GM18873 (cell line): ENCODE data around the gene TSEN15.

ENCODE experiments used
- ATAC-seq: cut with Tn5 transposase; IDR thresholded peaks from one replicate; pipeline ENCODE4 v1.9.1; 2021; ENCODE audit warnings: mild to moderate bottlenecking, moderate library complexity, moderate number of reproducible peaks; ENCODE audit not compliant: unreplicated experiment, low FRiP score

Gene TSEN15

DNA sequence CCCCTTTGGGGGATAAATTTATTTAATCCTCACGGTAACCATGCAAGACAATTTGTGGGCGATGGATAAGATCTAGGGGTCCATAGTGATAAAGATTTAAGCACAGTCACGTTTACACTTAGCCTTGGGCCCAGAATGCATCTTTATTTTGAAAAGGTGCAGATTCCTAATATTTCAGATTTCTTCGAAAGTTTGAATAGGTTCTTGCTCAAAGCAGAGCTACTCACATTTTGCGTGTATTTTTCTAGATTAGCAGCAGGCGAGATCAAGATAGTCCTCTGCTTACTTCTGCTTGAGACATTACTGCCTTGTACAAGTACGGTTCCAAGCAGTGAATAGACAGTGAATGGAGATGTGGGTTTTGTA lies 647 bp downstream of the TSEN15 start:
- ATAC-seq: no peak

DNA sequence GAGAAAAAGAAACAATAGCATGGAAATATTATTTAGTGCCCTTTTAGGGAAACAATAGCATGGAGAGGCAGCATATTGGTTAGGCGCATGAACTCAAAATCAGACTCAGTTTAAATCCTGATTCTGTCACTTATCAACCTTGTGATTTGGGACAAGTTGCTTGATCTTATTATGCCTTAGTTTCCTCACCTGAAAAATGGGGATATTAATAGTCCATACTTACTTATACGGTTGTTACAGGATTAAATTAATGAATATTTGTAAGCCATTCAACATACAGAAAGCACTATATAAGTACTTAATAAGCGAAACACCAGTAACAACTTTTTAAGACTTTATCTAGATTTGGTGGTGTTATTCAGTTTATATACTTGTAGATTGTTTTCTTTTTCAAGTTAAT lies 1.2 kb downstream of the TSEN15 start:
- no peak for ATAC-seq

DNA sequence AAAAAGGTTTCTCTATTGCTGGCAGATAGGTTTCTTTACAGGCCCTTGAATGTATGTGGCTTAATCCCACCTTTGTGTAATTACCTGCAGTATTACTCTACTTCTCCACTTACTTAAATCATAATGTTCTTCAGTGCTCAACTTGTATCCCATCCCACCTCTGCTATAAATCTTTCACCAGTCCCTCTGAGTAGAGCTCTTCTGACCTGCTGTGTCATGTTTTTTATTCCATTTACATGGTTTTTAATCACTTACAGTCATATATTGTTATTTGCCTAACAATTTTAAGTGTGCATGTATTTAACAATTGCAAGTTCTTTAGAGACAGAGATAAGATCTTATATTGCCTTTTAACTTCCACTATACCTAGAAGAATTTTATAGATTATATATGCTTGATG lies 2.4 kb downstream of the TSEN15 start:
- ATAC-seq: no peak

DNA sequence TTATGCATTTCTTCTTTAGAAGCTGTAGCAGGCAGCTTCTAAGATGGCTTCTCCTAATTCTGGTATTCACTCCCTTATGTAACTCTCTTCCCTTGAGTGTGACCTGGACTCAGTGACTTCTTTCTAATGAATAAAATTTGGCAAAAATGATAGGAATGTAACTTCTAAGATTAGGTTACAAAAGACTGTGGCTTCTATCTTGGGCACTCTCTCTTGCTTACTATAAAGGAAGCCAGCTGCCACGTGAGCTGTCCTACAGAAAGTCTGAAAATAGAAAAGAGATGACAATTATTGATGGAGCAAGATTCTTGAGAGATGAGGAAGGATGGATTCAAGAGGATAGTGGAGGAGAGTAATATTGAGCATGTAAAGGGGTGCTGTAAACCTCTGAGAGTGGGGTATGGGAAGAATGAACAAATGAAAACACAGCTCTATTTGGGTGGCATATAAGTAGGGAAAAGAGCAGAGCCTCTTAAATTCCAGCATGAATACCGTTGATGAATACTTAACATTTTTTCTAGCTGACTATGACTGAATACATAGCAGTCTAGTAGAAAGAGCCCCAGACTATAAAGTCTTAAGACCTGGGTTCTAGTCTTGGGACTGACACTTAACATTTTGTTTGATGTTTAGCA lies 5.5 kb downstream of the TSEN15 start:
- ATAC-seq: no peak

DNA sequence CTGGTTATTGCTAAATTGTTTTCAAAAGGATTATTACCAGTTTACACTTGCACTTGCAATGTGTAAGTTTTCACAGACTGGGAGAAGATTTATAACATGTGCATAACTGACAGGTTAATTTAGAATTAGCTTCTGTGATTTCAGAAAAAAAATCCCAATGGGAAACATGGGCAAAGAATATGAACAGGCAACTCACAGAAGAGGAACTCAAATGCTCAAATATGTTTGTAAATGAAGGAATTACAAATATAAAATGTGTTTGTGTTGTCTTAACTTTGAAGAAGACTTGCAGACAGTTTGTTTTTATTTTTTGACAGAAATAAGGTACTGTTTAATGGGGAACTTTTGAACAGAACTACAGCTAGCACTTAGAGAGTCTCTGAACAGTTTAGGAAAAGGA lies 8.4 kb downstream of the TSEN15 start:
- no peak for ATAC-seq

DNA sequence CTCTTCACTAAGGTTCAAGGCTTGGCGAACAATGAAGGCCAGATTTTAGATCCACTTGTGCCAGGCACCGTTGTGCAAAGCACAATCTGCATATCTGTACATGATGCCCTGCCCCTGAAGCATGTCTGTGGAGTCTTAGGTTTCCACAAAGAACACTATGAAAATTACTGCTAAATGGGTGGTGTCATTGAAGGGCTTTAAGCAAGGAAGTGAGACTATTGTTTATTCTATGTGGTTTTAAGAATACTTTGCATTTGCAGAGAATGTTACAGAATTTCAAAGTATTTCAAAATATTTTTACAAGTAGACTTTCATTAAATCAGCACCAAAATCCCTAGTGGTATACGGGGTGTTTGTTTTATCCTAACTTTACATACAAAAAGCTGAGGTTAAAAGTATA lies 8.8 kb downstream of the TSEN15 start:
- ATAC-seq: no peak

DNA sequence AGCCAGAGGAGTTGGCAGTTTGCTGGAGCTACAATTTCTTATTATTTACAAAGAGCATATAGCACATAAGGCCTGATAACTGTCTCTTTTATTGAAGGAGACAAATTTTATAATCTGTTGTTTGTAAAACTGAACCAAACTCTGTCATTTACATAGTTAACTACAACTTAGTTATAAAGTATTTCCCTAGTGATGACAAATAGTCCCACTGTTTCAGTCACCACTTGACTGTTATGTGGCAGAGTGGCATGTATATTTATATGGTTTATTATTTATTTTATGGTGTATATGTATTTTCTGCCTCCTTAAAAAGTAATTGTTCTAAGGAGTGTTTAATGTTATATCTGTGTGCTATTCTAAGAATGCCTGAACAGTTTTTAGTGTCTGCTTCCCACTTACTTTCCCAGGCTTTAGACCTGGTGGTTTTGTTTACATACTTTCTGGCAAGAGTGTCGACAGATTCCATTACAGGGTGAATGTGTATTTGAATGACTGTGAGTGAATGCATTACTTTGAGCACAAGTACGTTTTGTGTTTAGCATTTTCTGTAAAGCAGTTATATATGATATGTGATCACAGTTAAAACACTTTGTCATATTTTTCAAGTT lies 10.0 kb downstream of the TSEN15 start:
- no peak for ATAC-seq

DNA sequence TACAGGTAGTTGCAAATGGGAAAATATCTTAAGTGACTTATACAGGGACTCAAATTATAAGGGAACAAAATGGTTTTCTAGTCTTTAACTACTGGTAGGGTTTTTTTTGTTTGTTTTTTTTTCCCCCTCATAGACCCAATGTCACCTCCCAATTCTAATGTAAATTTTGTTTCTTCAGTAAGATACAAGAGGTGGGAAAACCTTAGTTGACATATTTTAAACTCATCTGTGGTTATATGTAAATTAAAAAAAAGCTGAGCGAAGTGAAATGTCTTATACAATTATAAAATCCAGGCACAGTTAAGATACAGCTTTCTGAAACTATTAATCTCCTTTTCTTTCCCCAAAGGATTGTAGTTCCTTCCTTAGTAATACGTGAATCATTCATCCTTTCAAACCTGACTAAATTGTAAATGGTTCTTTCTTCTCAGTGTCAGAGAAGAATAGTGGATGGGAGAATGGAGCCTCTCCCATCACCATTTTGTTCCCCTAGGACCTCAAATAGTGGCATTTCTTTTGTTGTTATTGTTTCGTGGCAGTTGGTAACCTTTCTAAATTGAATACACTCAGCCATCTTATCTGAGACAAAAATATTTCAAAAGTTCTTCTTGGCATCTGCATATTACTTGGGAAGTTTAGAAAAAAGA lies 11.2 kb downstream of the TSEN15 start:
- ATAC-seq: no peak

DNA sequence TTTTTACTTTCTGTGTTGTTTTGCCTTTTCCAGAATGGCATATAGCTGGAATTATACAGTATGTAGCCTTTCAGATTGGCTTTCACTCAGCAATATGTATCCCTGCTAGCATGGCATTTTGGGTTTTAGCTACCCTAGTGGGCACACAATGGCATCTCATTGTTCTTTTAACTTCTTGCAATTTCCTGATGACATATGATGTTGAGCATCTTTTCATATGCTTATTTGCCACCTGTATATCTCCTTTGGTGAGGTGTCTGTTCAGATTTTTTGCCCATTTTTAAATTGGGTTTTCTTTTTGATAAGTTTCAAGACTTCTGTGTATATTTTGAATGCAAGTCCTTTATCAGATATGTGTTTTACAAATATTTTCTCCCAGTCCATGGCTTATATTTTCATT lies 14.0 kb downstream of the TSEN15 start:
- ATAC-seq: no peak

DNA sequence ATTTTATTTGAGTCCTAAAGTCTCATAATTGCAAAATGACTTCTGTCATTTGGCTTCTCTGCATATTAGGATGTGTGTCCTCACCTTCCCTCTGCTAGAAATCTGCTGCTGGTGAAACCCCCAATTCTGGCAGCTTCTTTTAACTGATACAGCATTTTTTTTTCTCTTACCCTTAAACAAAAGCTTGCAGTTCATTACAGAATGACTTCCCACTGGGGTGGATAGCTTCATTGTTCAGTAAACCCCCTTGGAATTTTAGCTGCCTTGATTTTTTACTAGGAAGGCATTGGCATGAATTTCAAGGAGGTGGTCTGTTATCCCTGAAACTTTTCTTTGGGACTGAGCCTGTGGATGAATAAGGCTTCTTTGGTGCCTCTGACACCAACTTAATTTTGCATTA lies 16.8 kb downstream of the TSEN15 start:
- ATAC-seq: no peak

DNA sequence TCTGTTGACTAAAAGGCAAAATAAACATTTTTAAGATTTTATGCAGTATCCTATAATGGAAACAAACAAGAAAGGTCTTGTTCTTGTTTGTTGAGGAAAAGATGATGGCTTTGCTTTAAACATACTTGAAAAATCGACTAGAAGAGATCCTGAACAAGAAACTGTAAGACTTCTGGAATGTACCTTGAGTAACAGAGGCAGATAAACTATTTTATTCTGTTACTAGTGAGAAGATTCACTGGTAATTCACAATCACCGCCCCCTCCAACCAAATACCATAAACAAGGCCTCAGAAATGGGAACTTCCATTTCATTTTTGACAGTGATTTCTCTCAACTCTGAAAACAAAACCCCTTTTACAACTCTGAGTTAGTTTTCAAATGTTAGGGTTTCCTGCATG lies 18.1 kb downstream of the TSEN15 start:
- no peak for ATAC-seq

DNA sequence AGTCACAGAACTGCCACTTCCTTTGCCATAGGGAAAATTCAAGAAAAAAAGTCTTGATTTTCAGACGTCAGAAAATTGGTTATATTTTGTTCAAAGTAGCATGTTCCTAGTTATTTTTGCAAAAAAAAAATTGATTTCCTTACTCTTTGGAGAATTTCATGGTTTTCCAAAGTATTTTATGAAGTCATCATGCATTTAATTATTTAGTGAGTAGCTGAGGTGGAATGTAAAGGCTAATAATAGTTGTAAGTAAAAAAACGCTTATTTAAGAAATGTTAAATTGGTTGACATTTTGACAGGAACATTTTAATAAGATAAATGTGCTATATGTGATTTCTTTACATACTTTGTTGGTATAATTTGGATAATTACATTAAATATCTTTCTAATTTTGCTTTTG lies 20.8 kb downstream of the TSEN15 start:
- no peak for ATAC-seq

DNA sequence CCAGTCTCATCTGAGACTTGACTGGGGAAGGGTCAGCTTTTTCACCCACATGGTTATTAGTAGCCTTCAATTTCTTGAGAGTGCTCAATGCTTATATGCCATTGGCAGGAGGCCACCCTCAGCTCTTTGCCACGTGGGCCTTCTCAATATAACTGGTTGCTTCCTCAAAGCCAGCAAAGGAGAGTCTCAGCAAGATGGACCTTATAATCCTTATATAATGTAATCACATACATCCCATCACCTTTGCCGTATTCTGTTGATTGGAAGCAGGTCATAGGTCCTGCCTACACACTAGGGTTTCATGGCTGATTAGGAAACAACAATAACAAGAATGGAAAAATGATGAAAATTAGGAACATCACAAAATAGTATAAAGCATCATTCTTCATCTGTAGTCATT lies 22.9 kb downstream of the TSEN15 start:
- ATAC-seq: no peak

DNA sequence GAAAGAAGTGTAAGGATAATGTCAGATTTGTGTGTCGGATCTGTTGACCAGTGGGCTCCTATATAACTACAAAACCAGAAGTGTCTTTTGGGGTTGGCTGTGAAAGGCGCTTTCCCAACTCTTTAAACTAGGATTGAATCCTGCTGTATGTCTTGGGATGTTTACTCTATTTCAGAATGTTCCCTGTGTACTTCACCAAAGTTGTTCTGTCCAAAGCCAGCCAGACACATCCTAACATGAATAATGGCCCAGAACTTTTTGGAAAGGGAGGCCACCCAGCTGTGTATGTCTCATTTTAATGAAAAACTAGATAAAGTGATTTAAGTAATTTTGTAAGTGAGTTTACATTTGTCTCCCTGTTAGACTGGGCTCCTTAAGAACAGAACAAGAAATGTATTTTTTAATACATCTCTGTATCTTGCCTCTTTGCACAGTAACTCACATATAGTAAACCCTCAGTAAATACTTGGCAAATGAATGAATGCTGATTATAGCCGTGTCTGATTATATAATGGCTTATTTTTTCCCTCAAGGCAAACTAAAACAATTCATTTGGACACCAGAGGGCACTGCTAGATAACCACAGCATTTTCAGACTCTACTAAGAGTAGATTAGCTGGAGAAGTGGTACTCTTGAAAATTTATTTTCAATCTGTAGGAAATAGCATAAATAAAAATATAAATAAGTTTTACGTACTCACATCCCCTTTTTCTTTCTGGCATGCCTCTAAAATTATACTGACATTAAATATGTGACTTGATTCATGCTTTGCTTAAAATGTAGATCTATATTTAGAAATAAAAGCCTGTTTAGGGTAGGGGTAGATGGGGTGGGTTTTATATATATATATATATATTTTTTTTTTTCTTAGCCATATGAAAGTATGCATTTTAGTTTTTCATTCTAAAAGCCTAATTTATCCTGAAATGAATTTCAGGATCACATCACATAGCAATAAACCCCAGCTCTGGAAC lies 23.8 kb downstream of the TSEN15 start:
- no peak for ATAC-seq

DNA sequence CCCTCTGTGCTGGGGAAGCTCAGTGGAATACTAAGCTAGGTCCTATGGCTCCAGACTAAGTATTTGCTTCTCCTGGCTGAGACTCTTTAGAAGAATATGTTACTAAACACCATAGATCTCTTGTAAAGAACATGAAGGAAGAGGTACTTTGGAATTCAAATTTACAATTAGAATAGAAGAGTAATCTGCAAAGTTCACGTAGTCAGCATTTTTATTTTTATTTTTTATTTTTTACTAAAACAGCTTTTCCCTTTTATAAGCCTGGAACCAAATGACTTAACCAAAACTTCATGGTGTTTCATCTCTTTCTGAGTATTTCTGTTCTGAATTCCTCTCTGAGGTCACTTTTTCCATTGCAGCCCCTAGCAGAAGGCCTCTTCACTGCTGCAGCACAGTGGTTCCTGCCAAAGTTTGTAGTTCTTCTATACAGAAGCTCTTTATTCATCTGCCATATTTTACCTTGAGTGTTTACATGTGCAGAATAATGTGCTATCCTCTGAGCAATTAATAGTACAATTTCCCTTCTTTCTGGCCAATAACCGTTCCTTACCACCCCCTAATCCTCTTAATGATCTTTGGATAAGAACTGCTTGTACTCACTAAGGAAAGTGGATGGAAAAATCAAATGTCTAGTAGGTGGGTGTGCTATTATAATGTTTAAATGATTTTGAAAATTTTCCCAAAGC lies 27.2 kb downstream of the TSEN15 start:
- ATAC-seq: no peak

DNA sequence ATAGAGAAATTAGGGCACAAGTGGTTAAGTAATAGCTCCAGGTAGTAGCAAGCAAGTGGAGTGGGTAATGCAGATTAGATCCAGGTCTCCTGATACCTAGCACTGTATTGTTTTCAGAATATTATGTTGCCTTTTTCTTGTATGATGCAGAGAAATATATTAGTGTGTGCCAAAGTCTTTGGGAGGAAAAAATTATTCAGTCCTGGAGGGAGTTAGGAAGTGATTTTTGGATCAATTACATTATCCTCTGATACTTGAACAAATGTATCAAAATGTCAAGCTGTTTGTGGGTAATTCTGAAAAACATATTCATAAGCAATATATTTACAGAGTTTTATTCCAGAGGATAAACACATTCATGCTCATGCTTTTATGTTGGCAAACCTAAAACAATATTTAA lies 28.8 kb downstream of the TSEN15 start:
- no peak for ATAC-seq

DNA sequence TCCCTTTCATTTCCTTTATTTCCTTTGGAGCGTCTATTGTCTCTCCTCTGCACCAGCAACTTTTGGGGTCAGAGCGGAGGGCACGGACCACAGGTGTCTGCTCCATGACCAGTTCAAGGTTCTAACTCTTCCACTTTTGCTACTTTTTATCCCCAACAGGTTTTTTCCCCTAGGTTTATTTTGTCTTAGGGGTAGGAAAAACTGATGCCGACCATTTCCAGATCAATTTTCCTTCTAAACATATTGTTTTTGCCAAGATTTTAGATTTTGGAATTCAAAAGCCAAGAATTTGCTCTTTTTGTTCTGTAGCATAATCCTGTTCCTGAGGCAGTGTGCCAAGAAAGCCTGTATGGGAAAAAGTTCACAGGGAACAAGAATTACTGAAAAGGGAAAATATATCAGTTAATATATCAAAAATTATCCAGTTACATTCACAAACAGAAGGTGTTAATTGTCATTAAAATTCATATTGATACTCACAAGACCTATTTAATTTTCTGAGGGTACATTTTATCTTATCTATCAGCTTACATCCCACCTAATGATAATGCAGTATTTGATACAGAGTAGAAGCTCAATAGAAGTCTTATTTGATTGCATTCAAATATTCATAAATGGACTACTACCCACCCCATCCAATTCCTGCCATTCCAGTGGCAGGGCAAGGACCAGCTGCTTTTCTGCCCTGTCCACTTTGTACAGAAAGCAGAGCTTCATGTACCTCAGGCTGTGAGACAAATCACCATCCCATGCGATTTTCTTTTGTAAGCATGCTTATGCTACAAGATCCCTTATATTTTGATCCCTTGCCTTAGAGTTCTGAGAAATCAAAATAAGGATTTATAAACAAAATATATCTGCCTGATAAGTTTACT lies 31.2 kb downstream of the TSEN15 start:
- ATAC-seq: no peak

DNA sequence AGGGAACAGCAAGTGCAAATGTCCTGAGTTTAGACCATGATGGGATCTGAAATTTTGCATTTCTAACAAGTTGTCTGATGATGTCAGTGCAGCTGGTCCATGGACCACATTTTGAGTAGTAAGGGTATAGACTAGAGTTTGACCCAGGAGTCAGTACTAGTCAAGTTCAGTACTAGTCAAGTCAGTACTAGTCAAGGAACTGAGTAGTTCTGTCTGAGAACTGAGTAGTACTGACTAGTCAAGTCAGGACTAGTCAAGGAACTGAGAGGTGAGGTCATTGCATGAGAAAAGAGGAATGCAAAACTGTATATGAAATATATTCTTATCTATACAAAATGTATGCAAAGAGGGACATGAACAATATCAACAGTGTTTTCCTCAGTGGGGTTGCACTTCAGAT lies 34.1 kb downstream of the TSEN15 start:
- ATAC-seq: no peak

DNA sequence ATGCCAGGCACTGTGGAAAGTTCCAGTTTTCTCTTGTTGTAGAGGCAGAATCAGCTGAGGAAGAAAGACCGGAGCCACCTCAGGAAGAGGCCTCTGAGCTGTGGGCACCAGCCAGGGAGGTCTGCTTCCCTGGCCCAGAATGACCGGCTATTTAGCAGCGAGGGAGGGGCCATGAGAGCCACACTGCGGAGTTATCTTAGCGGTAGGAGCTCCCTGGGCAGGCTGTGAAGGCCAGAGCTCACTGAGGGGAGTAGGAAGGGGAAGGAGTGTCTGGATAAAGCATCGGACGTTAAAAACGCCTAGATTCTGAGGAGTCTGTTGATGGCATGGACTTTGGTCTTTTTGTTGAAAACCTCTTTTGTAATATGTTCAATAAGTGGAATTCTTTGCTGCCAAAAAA lies 36.5 kb downstream of the TSEN15 start:
- no peak for ATAC-seq

DNA sequence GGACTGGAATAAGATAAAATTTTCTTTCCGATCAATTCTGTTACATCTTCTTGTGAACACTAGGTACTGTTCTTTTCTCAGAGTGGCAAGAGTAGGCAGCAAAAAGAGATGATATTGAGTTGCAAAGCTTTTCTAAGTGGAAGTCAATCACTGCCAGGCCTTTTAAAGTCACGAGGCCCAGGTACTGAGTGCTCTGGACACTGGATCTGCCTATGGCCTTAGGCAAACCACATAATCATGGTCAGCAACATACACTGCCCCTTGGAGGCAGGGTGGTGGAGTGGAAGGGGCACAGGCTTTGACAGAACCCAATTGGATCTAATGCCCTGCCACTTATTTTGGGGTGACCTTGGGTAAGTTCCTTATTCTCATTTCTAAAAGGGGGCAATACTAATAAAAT lies 41.5 kb downstream of the TSEN15 start:
- no peak for ATAC-seq
